MG63 (cell line): ENCODE measurements around the gene NOS2. TPM values are rescaled to one million over a fixed set of nuclear protein-coding genes. Genes with fewer than 3 reads are reported as not detected.
A peak's percentile ranks its signal among the peaks of the same experiment; 100 is the strongest.

Experiments used
- DNase-seq: peaks from one replicate; pipeline ENCODE4 v3.0.0-alpha.2; 2020
- H3K27me3 ChIP-seq: fragments of 250-450 bp; sonication (Bioruptor Pico); 2 replicates; pipeline ENCODE4 v1.5.1; 2020; ENCODE audit warnings: mild to moderate bottlenecking, moderate library complexity
- H3K36me3 ChIP-seq: fragments of 250-450 bp; sonication (Bioruptor Pico); 2 replicates; pipeline ENCODE4 v1.5.1; 2020; ENCODE audit warnings: mild to moderate bottlenecking, moderate library complexity
- H3K4me3 ChIP-seq: fragments of 250-450 bp; sonication (Bioruptor Pico); 2 replicates; pipeline ENCODE4 v1.5.1; 2020; ENCODE audit warnings: mild to moderate bottlenecking, moderate library complexity
- H3K9me3 ChIP-seq: fragments of 250-450 bp; sonication (Bioruptor Pico); 2 replicates; pipeline ENCODE4 v1.5.1; 2020; ENCODE audit warnings: mild to moderate bottlenecking, moderate library complexity
- total RNA-seq: library from RNA; depleted of rRNA; stranded (reverse); fragments of >200 nt; shearing (Covaris generic); gene quantifications from 2 replicates; pipeline ENCODE4 v1.2.3, GENCODE V29; 2014; ENCODE audit warnings: low replicate concordance

The NOS2 gene
- total RNA-seq, 1 experiment from 2014 or later: not detected

DNA sequence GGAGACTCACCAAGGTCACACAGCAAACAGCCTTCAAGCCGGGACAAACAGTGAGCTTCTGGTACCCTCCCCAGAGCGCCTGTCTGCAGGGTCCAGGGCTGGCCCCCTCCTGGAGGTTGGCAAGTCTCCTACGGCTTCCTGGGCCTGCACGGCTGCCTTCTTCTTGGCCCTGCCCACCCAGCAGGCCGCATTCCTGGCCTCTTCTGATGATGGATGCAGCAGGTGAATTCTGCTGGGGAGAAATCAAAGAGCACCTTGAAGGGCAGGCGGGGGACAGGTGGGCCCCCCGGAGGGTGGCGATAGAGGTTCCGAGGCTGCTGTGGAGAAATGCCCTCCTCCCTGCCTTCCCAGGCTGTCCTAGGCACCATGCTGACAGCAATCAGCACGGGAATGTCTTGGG is 3.8 kb upstream of the NOS2 start:
- Histone ChIP-seq H3K9me3 (no peaks in the 10 kb centered on the region), H3K36me3 (no peaks in the 10 kb centered on the region), H3K4me3 (no peak overlapping the region), H3K27me3 (no peaks in the 10 kb centered on the region)
- no peak for DNase-seq

DNA sequence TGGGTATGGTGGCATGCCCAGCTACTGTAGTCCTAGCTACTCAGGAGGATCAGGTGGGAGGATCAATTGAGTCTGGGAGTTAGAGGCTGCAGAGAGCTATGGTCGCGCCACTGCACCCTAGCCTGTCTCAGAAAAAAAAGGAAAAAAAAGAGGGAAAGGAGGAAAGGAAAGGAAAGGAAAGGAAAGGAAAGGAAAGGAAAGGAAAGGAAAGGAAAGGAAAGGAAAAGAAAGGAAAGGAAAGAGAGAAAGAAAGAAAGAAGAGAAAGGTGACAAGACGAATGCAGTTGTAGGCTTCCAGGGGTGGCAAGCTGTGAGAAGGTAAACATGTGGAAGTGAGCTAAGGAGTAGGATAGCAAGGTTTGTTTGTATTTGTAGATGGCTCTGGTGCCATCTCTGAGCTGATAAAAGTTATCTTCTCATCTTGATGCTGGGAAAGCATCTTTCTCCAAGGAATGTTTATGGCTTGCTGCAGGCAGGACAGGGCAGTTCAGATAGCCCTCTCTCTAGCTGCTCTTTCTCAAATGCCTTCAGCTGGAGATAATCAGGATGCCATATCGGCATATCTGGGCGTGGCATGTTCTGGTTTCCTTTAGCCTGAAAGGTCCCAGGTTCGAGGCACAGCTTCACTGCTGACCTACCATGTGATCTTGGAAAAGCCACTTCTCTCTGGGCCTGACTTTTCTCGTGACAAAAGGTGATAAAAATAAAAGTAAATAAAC is 2.8 kb upstream of the NOS2 start:
- no peak overlapping the region for H3K4me3 ChIP-seq

DNA sequence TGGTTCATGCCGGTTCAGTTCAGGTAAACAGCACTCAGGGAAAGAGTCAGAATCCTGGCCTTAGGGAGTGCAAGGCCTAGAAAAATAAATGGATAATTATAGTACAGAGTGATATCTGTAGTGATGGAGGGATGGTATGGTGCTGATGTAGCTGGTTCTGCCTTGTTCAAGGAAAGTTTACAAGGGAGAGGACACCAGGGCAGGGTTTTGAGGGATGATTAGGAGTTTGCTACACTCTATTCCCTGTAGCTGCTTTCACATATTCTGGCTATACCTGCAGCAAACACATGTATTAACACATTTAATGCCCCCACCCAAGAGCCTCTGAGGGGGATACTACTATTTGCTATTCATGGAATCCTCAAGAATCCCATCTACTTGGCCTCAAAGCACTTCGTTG is 1.7 kb upstream of the NOS2 start:
- Histone ChIP-seq H3K36me3 (no peaks in the 10 kb centered on the region), H3K9me3 (no peaks in the 10 kb centered on the region), H3K4me3 (no peak overlapping the region), H3K27me3 (no peaks in the 10 kb centered on the region)
- no peak for DNase-seq

More for the DNA sequence above, 2.8 kb upstream of the NOS2 start:
- Histone ChIP-seq H3K9me3 (no peaks in the 10 kb centered on the region), H3K27me3 (no peaks in the 10 kb centered on the region), H3K36me3 (no peaks in the 10 kb centered on the region)
- DNase-seq: no peak

GRCh38 chr17:27798376-27798775 is 2.0 kb downstream of the NOS2 start:
- Histone ChIP-seq H3K4me3 (no peak overlapping the region), H3K27me3 (no peaks in the 10 kb centered on the region), H3K36me3 (no peaks in the 10 kb centered on the region), H3K9me3 (no peaks in the 10 kb centered on the region)
- DNase-seq: no peak

- no peaks in the 10 kb centered on the region for H3K27me3 ChIP-seq
- H3K4me3 ChIP-seq: no peak overlapping the region
- H3K36me3 ChIP-seq: no peaks in the 10 kb centered on the region
- no peak for DNase-seq
- H3K9me3 ChIP-seq: no peaks in the 10 kb centered on the region
Measured at GRCh38 chr17:27797390-27798091, 2.8 kb downstream of the NOS2 start.

DNA sequence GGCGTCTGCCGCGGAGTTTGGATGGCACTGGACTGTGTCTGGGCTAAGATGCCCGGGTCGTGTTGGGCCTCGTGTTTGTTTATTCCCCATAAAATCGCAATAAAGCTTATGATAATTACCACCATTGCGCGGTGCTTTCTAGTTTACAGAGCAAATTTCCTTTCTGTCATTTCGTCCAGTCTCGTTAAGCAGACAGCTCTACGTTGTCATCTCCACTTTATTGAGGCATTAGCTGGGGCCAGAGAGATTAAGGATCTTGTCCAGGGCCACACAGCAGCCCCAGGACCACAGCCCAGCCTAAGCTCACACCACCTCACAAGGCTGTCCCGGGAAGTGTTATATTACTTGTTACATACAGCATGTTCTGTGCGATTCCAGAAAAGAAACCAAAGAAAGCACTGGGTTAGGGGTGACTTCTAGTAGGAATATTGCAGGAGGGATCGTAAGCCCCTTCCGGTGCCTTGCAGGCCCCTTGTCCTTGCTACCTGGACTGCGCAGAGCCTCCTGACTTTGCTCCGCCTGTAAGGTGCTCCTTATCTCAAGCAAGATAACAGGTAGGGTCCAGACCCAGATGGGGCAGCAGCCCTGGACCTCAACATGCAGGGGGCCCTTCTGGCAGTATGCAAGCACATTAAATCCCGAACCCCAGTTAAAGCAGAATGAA is 6.3 kb downstream of the NOS2 start:
- no peaks in the 10 kb centered on the region for H3K27me3 ChIP-seq
- DNase-seq: no peak
- no peaks in the 10 kb centered on the region for H3K9me3 ChIP-seq
- no peaks in the 10 kb centered on the region for H3K36me3 ChIP-seq
- peak overlapping the region; percentile 28 for H3K4me3 ChIP-seq

DNA sequence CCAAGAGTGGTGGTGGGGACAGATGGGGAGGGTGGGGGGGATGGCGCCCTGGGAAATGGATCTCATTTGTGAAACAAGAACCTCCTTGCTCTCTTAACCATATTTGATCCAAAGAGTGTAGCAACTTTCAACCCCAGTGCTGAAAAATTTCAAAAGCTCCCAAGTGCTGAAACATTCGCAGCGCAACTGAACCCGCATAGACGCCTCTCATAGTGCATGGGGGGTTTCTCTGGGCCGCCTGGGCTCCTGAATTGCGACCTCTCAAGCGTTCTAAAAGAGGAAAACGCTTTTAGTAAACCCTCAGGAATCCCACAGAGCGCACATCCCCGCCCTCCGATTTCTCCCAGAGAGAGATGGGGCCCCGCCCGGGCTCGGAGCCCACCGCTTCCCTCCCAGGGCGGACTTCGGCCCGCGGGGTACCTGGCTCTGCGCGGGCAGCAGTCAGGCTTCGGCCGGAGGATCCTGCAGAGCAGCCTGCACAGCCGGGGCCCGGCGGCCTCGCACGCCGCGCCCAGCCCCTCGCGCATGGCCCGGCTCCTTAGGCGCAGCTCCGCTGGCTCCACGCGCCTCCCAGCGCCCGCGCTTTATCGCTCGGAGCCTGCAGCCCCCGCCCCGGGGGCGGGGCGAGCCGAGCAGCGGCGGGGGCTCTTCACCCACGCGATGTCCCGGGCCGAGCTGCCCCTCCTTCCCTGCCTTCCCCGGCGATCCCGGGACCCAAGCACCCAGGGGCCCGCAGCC is 7.0 kb downstream of the NOS2 start:
- DNase-seq: peak; percentile 66
- H3K9me3 ChIP-seq: no peaks in the 10 kb centered on the region
- H3K27me3 ChIP-seq: no peaks in the 10 kb centered on the region
- no peaks in the 10 kb centered on the region for H3K36me3 ChIP-seq
- peak overlapping the region; percentile 28 for H3K4me3 ChIP-seq

DNA sequence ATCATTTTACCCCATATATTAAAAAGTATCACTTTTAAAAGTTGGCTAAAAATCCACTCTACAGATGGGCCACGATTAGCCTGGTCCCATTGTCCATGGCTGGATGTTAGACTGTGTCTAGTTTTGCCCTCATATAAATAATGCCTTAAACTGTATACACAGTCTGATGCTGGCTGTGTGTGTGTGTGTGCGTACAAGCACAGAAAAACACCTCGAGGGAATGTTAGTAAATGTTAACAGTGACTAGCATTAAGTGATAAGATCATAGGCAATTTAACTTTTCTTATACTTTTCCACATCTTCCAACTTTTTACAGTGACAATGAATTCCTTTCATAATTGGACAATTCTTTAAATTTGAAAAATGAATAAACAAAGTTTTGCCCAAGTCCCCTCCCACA is 8.2 kb downstream of the NOS2 start:
- DNase-seq: no peak
- Histone ChIP-seq H3K9me3 (no peaks in the 10 kb centered on the region), H3K4me3 (no peak overlapping the region), H3K27me3 (no peaks in the 10 kb centered on the region), H3K36me3 (no peaks in the 10 kb centered on the region)

DNA sequence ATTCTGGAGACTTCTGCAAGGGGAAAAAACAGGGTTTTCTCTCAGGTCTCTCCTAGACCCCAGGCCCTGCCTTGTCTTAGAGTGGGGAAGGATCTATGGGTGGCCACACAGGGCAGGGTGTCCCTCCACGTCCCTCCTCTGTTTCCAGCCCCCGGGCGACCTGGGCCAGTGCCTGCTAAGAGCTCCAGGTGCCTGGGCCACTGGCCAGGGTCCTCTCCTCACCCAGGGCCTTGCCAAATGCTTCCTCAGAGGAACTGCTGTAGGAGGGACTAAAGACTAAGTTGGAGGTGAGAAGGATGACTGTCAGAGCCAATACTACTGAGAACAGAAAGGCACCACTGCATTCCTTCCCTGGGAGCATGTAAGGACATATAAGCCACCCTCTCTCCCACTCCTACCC is 11.4 kb downstream of the NOS2 start:
- Histone ChIP-seq H3K4me3 (no peak overlapping the region), H3K27me3 (no peaks in the 10 kb centered on the region), H3K36me3 (no peaks in the 10 kb centered on the region), H3K9me3 (no peaks in the 10 kb centered on the region)
- no peak for DNase-seq

GRCh38 chr17:27783440-27784350 is 16.6 kb downstream of the NOS2 start:
- Histone ChIP-seq H3K27me3 (no peaks in the 10 kb centered on the region), H3K4me3 (no peak overlapping the region), H3K9me3 (no peaks in the 10 kb centered on the region), H3K36me3 (no peaks in the 10 kb centered on the region)
- no peak for DNase-seq

DNA sequence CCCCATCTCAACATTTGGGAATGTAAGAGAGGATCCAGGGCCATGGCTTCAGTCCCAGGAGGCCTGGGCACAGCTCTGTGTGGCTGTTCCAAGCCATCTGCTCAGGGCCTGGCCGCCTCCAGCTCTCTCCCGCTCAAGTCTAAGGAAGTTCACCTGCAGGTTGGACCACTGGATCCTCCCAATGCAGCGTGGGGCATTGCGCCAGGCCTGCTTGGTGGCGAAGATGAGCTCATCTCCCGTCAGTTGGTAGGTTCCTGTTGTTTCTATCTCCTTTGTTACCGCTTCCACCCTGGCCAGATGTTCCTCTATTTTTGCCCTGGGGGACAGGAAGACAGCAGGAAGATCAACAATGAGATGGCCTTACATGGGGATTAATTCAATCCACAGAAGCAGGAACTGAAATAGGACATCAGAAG is 17.5 kb downstream of the NOS2 start:
- H3K9me3 ChIP-seq: no peaks in the 10 kb centered on the region
- H3K4me3 ChIP-seq: no peak overlapping the region
- no peak for DNase-seq

DNA sequence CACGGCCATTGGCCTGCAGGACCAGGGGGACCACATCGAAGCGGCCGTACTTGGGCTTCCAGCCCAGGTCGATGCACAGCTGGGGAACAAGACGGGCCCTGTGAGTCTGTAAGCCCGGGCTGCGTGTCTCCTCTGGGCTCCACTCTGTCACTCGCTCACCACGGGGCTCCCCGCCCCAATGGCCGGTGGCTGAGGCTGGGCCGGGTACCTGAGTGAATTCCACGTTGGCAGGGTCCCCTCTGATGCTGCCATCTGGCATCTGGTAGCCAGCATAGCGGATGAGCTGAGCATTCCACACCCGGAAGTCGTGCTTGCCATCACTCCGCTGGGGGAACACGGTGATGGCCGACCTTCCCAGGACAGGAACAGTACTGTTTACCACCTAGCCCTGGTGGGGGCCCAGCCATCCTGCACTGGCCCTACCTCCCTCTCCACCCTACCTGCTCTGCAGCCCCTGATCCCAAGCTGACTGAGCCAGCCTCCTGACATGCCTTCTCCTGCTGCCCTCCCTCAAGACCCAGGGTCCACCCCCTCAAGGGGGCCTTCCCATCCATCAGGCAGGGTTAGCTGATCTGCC is 19.4 kb downstream of the NOS2 start:
- Histone ChIP-seq H3K9me3 (no peaks in the 10 kb centered on the region), H3K4me3 (no peak overlapping the region), H3K36me3 (no peaks in the 10 kb centered on the region), H3K27me3 (no peaks in the 10 kb centered on the region)
- DNase-seq: no peak

More for the DNA sequence above, 17.5 kb downstream of the NOS2 start:
- Histone ChIP-seq H3K36me3 (no peaks in the 10 kb centered on the region), H3K27me3 (no peaks in the 10 kb centered on the region)

GRCh38 chr17:27780092-27780827 is 20.1 kb downstream of the NOS2 start:
- DNase-seq: no peak
- Histone ChIP-seq H3K27me3 (no peaks in the 10 kb centered on the region), H3K36me3 (no peaks in the 10 kb centered on the region), H3K9me3 (no peaks in the 10 kb centered on the region), H3K4me3 (no peak overlapping the region)

GRCh38 chr17:27778183-27778582 is 22.1 kb downstream of the NOS2 start:
- Histone ChIP-seq H3K9me3 (no peaks in the 10 kb centered on the region), H3K27me3 (no peaks in the 10 kb centered on the region), H3K4me3 (no peak overlapping the region), H3K36me3 (no peaks in the 10 kb centered on the region)
- DNase-seq: peak; percentile 47

GRCh38 chr17:27776882-27777624 is 23.3 kb downstream of the NOS2 start:
- no peaks in the 10 kb centered on the region for H3K9me3 ChIP-seq
- H3K4me3 ChIP-seq: no peak overlapping the region
- DNase-seq: no peak

More at GRCh38 chr17:27776882-27777624, 23.3 kb downstream of the NOS2 start:
- H3K36me3 ChIP-seq: no peaks in the 10 kb centered on the region
- no peaks in the 10 kb centered on the region for H3K27me3 ChIP-seq
